ENCODE measurements around the gene SLC26A6. TPM values are rescaled to one million over a fixed set of nuclear protein-coding genes. Genes with fewer than 3 reads are reported as not detected.

The SLC26A6 gene
- total and polyA plus RNA-seq, 4 experiments from 2014 or later, result 3.0 to 32.4 (median 17.6) TPM

DNA sequence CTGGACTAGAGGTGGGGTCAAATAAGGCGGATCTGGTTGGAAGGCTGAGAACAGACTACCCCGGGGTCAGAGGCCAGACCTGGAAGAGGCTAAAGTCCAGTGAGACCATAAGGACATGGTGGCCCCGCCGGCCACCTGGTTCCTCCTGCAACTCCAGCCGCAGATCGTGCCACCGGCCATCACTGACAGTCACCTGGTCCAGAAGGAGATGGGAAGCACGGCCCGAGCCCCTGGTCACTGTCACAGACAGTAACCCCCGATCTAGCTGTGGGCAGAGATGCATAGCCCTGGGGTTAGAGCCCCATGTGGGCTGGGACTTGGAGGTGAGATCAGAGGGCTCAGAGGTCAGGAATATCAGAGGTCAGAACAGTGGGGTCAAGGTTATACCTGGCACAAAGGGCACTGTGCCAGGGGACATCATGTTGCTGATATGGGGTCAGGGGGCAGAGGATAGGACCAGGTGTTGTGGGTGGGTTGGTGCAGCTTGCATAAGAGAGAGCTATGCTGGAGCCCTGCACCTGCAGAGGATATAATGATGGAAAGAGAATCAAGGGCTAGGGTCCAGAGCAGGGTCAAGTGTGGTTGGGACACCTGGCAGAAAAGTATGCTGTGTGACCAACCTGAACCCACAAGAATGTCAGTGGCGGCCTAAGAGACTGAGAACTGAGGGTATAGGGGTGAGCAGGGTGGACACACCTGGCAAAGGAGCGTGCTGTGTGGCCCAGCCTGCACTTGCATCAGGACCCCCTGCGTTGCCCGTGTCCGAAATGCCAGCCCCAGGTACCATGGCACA, 17.9 kb upstream of the SLC26A6 start:
- H3K27me3 Mint-ChIP-seq, result no peaks in the 10 kb centered on the region
- peaks cover 0 to 4% (median 0%) of the 10 kb centered on the region in 8 donors for H3K9me3 Mint-ChIP-seq
- CTCF ChIA-PET (ENCODE audit: partially characterized antibody), result interaction anchor here (2.3 kb wide), 1 partner anchor 18 kb away, joined by 6 read pairs; the partner anchor contains the start of gene SLC26A6
- peak overlapping the region in 2 of 7 donors; percentile 37 to 82 for H3K27ac Mint-ChIP-seq
- Histone ChIP-seq H3K4me3 (ENCODE audit: low read length in 2 of 2) (no peak overlapping the region), H3K27ac (ENCODE audit: low read depth, low read length) (no peak overlapping the region), H3K9me3 (ENCODE audit: control insufficient read depth in 1 of 2, low read length in 2 of 2) (no peaks in the 10 kb centered on the region), H3K36me3 (ENCODE audit: insufficient read depth, low read length) (no peaks in the 10 kb centered on the region), H3K27me3 (ENCODE audit: insufficient read depth, low read length) (no peaks in the 10 kb centered on the region), H3K4me1 (ENCODE audit: insufficient read depth, low read length) (peaks cover 18% of the 10 kb centered on the region)
- DNase-seq, result no peak
- intact Hi-C loops (cut with micrococcal nuclease), result no loop called here
- peaks cover 5 to 28% (median 10%) of the 10 kb centered on the region in 4 donors for H3K4me1 Mint-ChIP-seq
- peaks cover 0 to 1% of the 10 kb centered on the region in 2 donors for H3K36me3 Mint-ChIP-seq
- peak overlapping the region in 3 of 8 donors; percentile 29 to 51 (median 35) for H3K4me3 Mint-ChIP-seq
- POLR2A ChIA-PET (ENCODE audit: partially characterized antibody), result no interaction called here

GRCh38 chr3:48651771-48652170, 16.5 kb upstream of the SLC26A6 start:
- intact Hi-C loops (cut with micrococcal nuclease), result no loop called here
- Histone ChIP-seq H3K9me3 (ENCODE audit: control insufficient read depth in 1 of 2, low read length in 2 of 2) (no peaks in the 10 kb centered on the region), H3K4me3 (ENCODE audit: low read length in 2 of 2) (no peak overlapping the region), H3K36me3 (ENCODE audit: insufficient read depth, low read length) (no peaks in the 10 kb centered on the region), H3K27me3 (ENCODE audit: insufficient read depth, low read length) (no peaks in the 10 kb centered on the region), H3K27ac (ENCODE audit: low read depth, low read length) (no peak overlapping the region), H3K4me1 (ENCODE audit: insufficient read depth, low read length) (peaks cover 12% of the 10 kb centered on the region)
- peaks cover 0 to 1% of the 10 kb centered on the region in 2 donors for H3K36me3 Mint-ChIP-seq
- H3K4me1 Mint-ChIP-seq, result peaks cover 5 to 15% (median 10%) of the 10 kb centered on the region in 4 donors
- H3K27ac Mint-ChIP-seq, result no peak overlapping the region
- ChIA-PET CTCF (ENCODE audit: partially characterized antibody) (no interaction called here), POLR2A (ENCODE audit: partially characterized antibody) (no interaction called here)
- no peak overlapping the region for H3K4me3 Mint-ChIP-seq
- no peaks in the 10 kb centered on the region for H3K27me3 Mint-ChIP-seq
- DNase-seq, result no peak
- H3K9me3 Mint-ChIP-seq, result no peaks in the 10 kb centered on the region

DNA sequence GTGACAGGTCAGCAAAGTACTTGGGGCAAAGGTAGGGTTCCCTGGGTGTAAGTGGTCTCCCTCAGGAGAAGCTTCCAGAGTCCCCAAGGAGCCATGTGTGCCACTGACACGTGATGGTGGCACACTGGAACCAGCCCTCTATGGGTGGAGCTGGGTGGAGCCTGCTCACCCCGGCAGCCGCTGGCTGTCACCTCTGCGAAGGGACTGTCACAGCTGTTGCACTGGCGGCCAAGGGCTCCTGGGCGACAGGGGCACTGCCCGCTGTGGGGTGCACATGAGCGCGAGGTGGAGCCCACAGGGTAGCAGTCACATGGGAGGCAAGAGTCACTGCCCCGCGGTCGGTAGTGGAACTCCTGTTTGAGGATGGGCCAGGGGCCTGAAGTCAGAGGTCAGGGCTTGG, 15.5 kb upstream of the SLC26A6 start:
- Mint-ChIP-seq H3K27ac (peak overlapping the region in 1 of 7 donors; percentile 23), H3K9me3 (no peaks in the 10 kb centered on the region), H3K27me3 (no peaks in the 10 kb centered on the region), H3K36me3 (no peaks in the 10 kb centered on the region), H3K4me1 (peaks cover 5 to 12% (median 8%) of the 10 kb centered on the region in 4 donors), H3K4me3 (peak overlapping the region in 1 of 8 donors; percentile 20)
- POLR2A ChIA-PET (ENCODE audit: partially characterized antibody), result no interaction called here
- H3K9me3 ChIP-seq (ENCODE audit: control insufficient read depth in 1 of 2, low read length in 2 of 2), result no peaks in the 10 kb centered on the region
- H3K36me3 ChIP-seq (ENCODE audit: insufficient read depth, low read length), result no peaks in the 10 kb centered on the region
- DNase-seq, result no peak
- CTCF ChIA-PET (ENCODE audit: partially characterized antibody), result no interaction called here
- no peak overlapping the region for H3K4me3 ChIP-seq (ENCODE audit: low read length in 2 of 2)
- H3K27me3 ChIP-seq (ENCODE audit: insufficient read depth, low read length), result no peaks in the 10 kb centered on the region
- H3K27ac ChIP-seq (ENCODE audit: low read depth, low read length), result no peak overlapping the region
- intact Hi-C loops (cut with micrococcal nuclease), result no loop called here
- H3K4me1 ChIP-seq (ENCODE audit: insufficient read depth, low read length), result peaks cover 8% of the 10 kb centered on the region

GRCh38 chr3:48648188-48648850, 13.1 kb upstream of the SLC26A6 start:
- DNase-seq, result no peak
- Histone ChIP-seq H3K36me3 (ENCODE audit: insufficient read depth, low read length) (no peaks in the 10 kb centered on the region), H3K27ac (ENCODE audit: low read depth, low read length) (no peak overlapping the region), H3K4me1 (ENCODE audit: insufficient read depth, low read length) (no peaks in the 10 kb centered on the region), H3K27me3 (ENCODE audit: insufficient read depth, low read length) (no peaks in the 10 kb centered on the region), H3K4me3 (ENCODE audit: low read length in 2 of 2) (no peak overlapping the region), H3K9me3 (ENCODE audit: control insufficient read depth in 1 of 2, low read length in 2 of 2) (no peaks in the 10 kb centered on the region)
- H3K27me3 Mint-ChIP-seq, result no peaks in the 10 kb centered on the region
- no peaks in the 10 kb centered on the region for H3K4me1 Mint-ChIP-seq
- ChIA-PET CTCF (ENCODE audit: partially characterized antibody) (interaction anchor here (1.4 kb wide), 1 partner anchor 16 kb away, joined by 3 read pairs; no protein-coding TSS in a partner anchor), POLR2A (ENCODE audit: partially characterized antibody) (no interaction called here)
- H3K27ac Mint-ChIP-seq, result no peak overlapping the region
- no peak overlapping the region for H3K4me3 Mint-ChIP-seq
- intact Hi-C loops (cut with micrococcal nuclease), result no loop called here
- H3K36me3 Mint-ChIP-seq, result no peaks in the 10 kb centered on the region
- no peaks in the 10 kb centered on the region for H3K9me3 Mint-ChIP-seq

- no peaks in the 10 kb centered on the region for H3K4me1 ChIP-seq (ENCODE audit: insufficient read depth, low read length)
- H3K9me3 ChIP-seq (ENCODE audit: control insufficient read depth in 1 of 2, low read length in 2 of 2), result no peaks in the 10 kb centered on the region
- no peaks in the 10 kb centered on the region for H3K36me3 Mint-ChIP-seq
- intact Hi-C loops (cut with micrococcal nuclease), result no loop called here
- ChIA-PET POLR2A (ENCODE audit: partially characterized antibody) (no interaction called here), CTCF (ENCODE audit: partially characterized antibody) (no interaction called here)
- no peaks in the 10 kb centered on the region for H3K27me3 ChIP-seq (ENCODE audit: insufficient read depth, low read length)
- no peaks in the 10 kb centered on the region for H3K9me3 Mint-ChIP-seq
- H3K36me3 ChIP-seq (ENCODE audit: insufficient read depth, low read length), result no peaks in the 10 kb centered on the region
- no peak overlapping the region for H3K27ac ChIP-seq (ENCODE audit: low read depth, low read length)
- DNase-seq, result no peak
- no peaks in the 10 kb centered on the region for H3K4me1 Mint-ChIP-seq
- H3K4me3 Mint-ChIP-seq, result no peak overlapping the region
- H3K27ac Mint-ChIP-seq, result no peak overlapping the region
- H3K27me3 Mint-ChIP-seq, result no peaks in the 10 kb centered on the region
- no peak overlapping the region for H3K4me3 ChIP-seq (ENCODE audit: low read length in 2 of 2)
Observed at GRCh38 chr3:48647714-48648113, 12.5 kb upstream of the SLC26A6 start.

- Histone ChIP-seq H3K4me1 (ENCODE audit: insufficient read depth, low read length) (no peaks in the 10 kb centered on the region), H3K36me3 (ENCODE audit: insufficient read depth, low read length) (no peaks in the 10 kb centered on the region), H3K27ac (ENCODE audit: low read depth, low read length) (no peak overlapping the region), H3K9me3 (ENCODE audit: control insufficient read depth in 1 of 2, low read length in 2 of 2) (no peaks in the 10 kb centered on the region), H3K4me3 (ENCODE audit: low read length in 2 of 2) (no peak overlapping the region), H3K27me3 (ENCODE audit: insufficient read depth, low read length) (no peaks in the 10 kb centered on the region)
- Mint-ChIP-seq H3K27me3 (peaks cover 0 to 1% of the 10 kb centered on the region in 2 donors), H3K4me3 (no peak overlapping the region), H3K4me1 (no peaks in the 10 kb centered on the region), H3K36me3 (no peaks in the 10 kb centered on the region), H3K9me3 (peaks cover 0 to 2% (median 0%) of the 10 kb centered on the region in 8 donors), H3K27ac (no peak overlapping the region)
- POLR2A ChIA-PET (ENCODE audit: partially characterized antibody), result no interaction called here
- DNase-seq, result no peak
- intact Hi-C loops (cut with micrococcal nuclease), result no loop called here
- CTCF ChIA-PET (ENCODE audit: partially characterized antibody), result no interaction called here
Observed at GRCh38 chr3:48644898-48645760, 9.9 kb upstream of the SLC26A6 start.

DNA sequence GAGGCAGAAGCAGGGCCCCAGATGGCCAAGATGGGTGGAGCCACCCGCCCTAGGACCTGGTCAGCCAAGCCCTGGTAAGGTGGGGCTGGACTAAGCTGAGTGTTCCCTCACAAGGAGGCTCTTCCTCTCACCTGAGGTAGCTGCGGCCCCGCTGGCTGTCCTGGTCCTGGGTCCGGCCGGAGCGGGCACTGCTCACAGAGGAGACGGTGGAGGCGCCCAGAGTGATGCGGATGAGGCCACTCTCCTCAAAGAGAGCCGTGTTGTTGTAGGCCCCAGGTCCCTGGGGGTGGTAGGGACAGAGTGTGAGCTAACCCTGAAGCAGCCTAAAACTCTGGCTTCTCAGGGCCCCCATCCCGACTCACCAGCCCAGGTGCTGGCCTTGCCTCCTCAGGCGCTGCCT, 7.3 kb upstream of the SLC26A6 start:
- peak in 1 of 5 donors; percentile 6 for DNase-seq
- CTCF ChIA-PET (ENCODE audit: partially characterized antibody), result no interaction called here

More for the DNA sequence above, 7.3 kb upstream of the SLC26A6 start:
- Mint-ChIP-seq H3K4me1 (no peaks in the 10 kb centered on the region), H3K4me3 (no peak overlapping the region), H3K27me3 (peaks cover 0 to 1% of the 10 kb centered on the region in 2 donors), H3K9me3 (peaks cover 0 to 2% (median 0%) of the 10 kb centered on the region in 8 donors), H3K27ac (no peak overlapping the region), H3K36me3 (no peaks in the 10 kb centered on the region)
- no peak overlapping the region for H3K4me3 ChIP-seq (ENCODE audit: low read length in 2 of 2)
- no peaks in the 10 kb centered on the region for H3K4me1 ChIP-seq (ENCODE audit: insufficient read depth, low read length)
- POLR2A ChIA-PET (ENCODE audit: partially characterized antibody), result no interaction called here
- no peak overlapping the region for H3K27ac ChIP-seq (ENCODE audit: low read depth, low read length)
- H3K36me3 ChIP-seq (ENCODE audit: insufficient read depth, low read length), result no peaks in the 10 kb centered on the region
- H3K27me3 ChIP-seq (ENCODE audit: insufficient read depth, low read length), result no peaks in the 10 kb centered on the region
- intact Hi-C loops (cut with micrococcal nuclease), result no loop called here
- no peaks in the 10 kb centered on the region for H3K9me3 ChIP-seq (ENCODE audit: control insufficient read depth in 1 of 2, low read length in 2 of 2)

All from CD4-positive, alpha-beta memory T cell (primary cell).